Suprapubic skin (tissue), 4 donors: ENCODE measurements around the gene XXYLT1. TPM values are rescaled to one million over a fixed set of nuclear protein-coding genes. Genes with fewer than 3 reads are reported as not detected.
"Not testable (repeated sequence)": the region's sequence is repeated elsewhere in the genome, so short reads cannot be mapped to it uniquely, and the experiment has no call there.

ENCODE experiments used
- DNase-seq, 2 donors: peaks; one replicate each; pipeline ENCODE4 v3.0.0-alpha.2; 2019; ENCODE audit warnings: low spot score in 2 of 2
- H3K27ac ChIP-seq: fragments of 200-600 bp; sonication (generic); one replicate; pipeline ENCODE4 v1.5.1; 2019
- H3K27me3 ChIP-seq: fragments of 200-600 bp; sonication (generic); one replicate; pipeline ENCODE4 v1.5.1; 2019
- H3K36me3 ChIP-seq: fragments of 200-600 bp; sonication (generic); one replicate; pipeline ENCODE4 v1.5.1; 2019
- H3K4me1 ChIP-seq: fragments of 200-600 bp; sonication (generic); one replicate; pipeline ENCODE4 v1.5.1; 2019
- H3K4me3 ChIP-seq: fragments of 200-600 bp; sonication (generic); one replicate; pipeline ENCODE4 v1.5.1; 2019; ENCODE audit warnings: mild to moderate bottlenecking
- H3K9me3 ChIP-seq: fragments of 200-600 bp; sonication (generic); one replicate; pipeline ENCODE4 v1.5.1; 2019
- CTCF ChIP-seq, 2 donors: fragments of 200-600 bp in 1 of 2; fragments of 450-650 bp in 1 of 2; sonication (generic) in 1 of 2; IDR thresholded peaks; one replicate each; pipeline ENCODE4 v1.5.1; 2016 to 2019; ENCODE audit warnings: antibody characterized with exemption in 2 of 2, mild to moderate bottlenecking in 1 of 2, moderate library complexity in 1 of 2
- EP300 ChIP-seq: sonication (generic); formaldehyde crosslinking; IDR thresholded peaks from one replicate; pipeline ENCODE4 v1.6.1; 2017; ENCODE audit warnings: antibody characterized with exemption
- POLR2A ChIP-seq, 2 donors: fragments of 450-650 bp; IDR thresholded peaks; one replicate each; pipeline ENCODE4 v1.6.1; 2017; ENCODE audit warnings: antibody characterized with exemption in 2 of 2, mild to moderate bottlenecking in 2 of 2, moderate library complexity in 2 of 2
- POLR2AphosphoS5 ChIP-seq, 3 donors: sonication (generic); formaldehyde crosslinking; IDR thresholded peaks; one replicate each; pipeline ENCODE4 v1.6.1; 2017; ENCODE audit warnings: antibody characterized with exemption in 3 of 3
- WGBS: methylation state at CpG from one replicate; pipeline ENCODE4 v1.1.5; 2018; 5-methylcytosine and 5-hydroxymethylcytosine counted together
- total RNA-seq, 4 donors: library from RNA; depleted of rRNA; stranded (reverse); fragments of >200 nt; gene quantifications; one replicate each; pipeline ENCODE4 v1.1.0, GENCODE V29; 2016

XXYLT1 gene
- total RNA-seq, 4 donors from 2014 or later = 8.0 to 19.4 (median 13.2) TPM

- no peak for TF ChIP-seq POLR2AphosphoS5 (IDR thresholded peaks at IDR 0.05)
- no peak for TF ChIP-seq CTCF (IDR thresholded peaks at IDR 0.05)
- TF ChIP-seq POLR2A (IDR thresholded peaks at IDR 0.05) = no peak
- TF ChIP-seq EP300 = no peak
- 96% methylated on average over 3 of the region's 5 CpGs for WGBS
- peaks cover 32% of the 10 kb centered on the region for H3K4me1 ChIP-seq
- H3K27me3 ChIP-seq = no peaks in the 10 kb centered on the region
- H3K27ac ChIP-seq = no peak overlapping the region
- no peaks in the 10 kb centered on the region for H3K9me3 ChIP-seq
- H3K4me3 ChIP-seq = no peak overlapping the region
- no peaks in the 10 kb centered on the region for H3K36me3 ChIP-seq
- peak; percentile 19 to 24 for DNase-seq
These were observed 34.7 kb downstream of the XXYLT1 start for GRCh38 chr3:195236076-195236798.

- WGBS = 96% methylated on average over 1 of the region's 1 CpG
- TF ChIP-seq POLR2AphosphoS5 (IDR thresholded peaks at IDR 0.05) (no peak), CTCF (IDR thresholded peaks at IDR 0.05) (no peak), EP300 (no peak), POLR2A (IDR thresholded peaks at IDR 0.05) (no peak)
- no peaks in the 10 kb centered on the region for H3K4me1 ChIP-seq
- H3K27ac ChIP-seq = no peak overlapping the region
- H3K4me3 ChIP-seq = no peak overlapping the region
- no peaks in the 10 kb centered on the region for H3K9me3 ChIP-seq
- no peaks in the 10 kb centered on the region for H3K27me3 ChIP-seq
- H3K36me3 ChIP-seq = no peaks in the 10 kb centered on the region
- DNase-seq = no peak
These were observed 40.7 kb downstream of the XXYLT1 start for GRCh38 chr3:195230244-195230643.

- H3K27ac ChIP-seq, H3K4me3 ChIP-seq, H3K4me1 ChIP-seq, H3K27me3 ChIP-seq, H3K9me3 ChIP-seq, H3K36me3 ChIP-seq: not testable (repeated sequence)
- 97% methylated on average over 5 of the region's 5 CpGs for WGBS
- DNase-seq = peak; percentile 20 to 72
These were observed 42.1 kb downstream of the XXYLT1 start for GRCh38 chr3:195228886-195229285.

- TF ChIP-seq POLR2A (IDR thresholded peaks at IDR 0.05) (no peak), EP300 (no peak), POLR2AphosphoS5 (IDR thresholded peaks at IDR 0.05) (no peak), CTCF (IDR thresholded peaks at IDR 0.05) (no peak)
- H3K27me3 ChIP-seq = no peaks in the 10 kb centered on the region
- H3K9me3 ChIP-seq = no peaks in the 10 kb centered on the region
- no peak overlapping the region for H3K4me3 ChIP-seq
- peaks cover 16% of the 10 kb centered on the region for H3K4me1 ChIP-seq
- peak; percentile 37 to 64 for DNase-seq
- 93% methylated on average over 6 of the region's 6 CpGs for WGBS
- H3K36me3 ChIP-seq = no peaks in the 10 kb centered on the region
- H3K27ac ChIP-seq = no peak overlapping the region
These were observed 43.1 kb downstream of the XXYLT1 start for GRCh38 chr3:195227871-195228270.

- peak; percentile 44 to 47 for DNase-seq
- 78% methylated on average over 9 of the region's 9 CpGs for WGBS
- TF ChIP-seq POLR2AphosphoS5 (IDR thresholded peaks at IDR 0.05) (no peak), POLR2A (IDR thresholded peaks at IDR 0.05) (no peak)
These were observed 44.0 kb downstream of the XXYLT1 start for GRCh38 chr3:195226900-195227447.

GRCh38 chr3:195226445-195226844 lies 44.5 kb downstream of the XXYLT1 start:
- Histone ChIP-seq H3K4me1 (peaks cover 29% of the 10 kb centered on the region), H3K27me3 (no peaks in the 10 kb centered on the region), H3K9me3 (no peaks in the 10 kb centered on the region), H3K27ac (no peak overlapping the region), H3K4me3 (no peak overlapping the region), H3K36me3 (no peaks in the 10 kb centered on the region)
- DNase-seq = peak; percentile 8 to 32
- TF ChIP-seq EP300 (no peak), POLR2A (IDR thresholded peaks at IDR 0.05) (no peak), POLR2AphosphoS5 (IDR thresholded peaks at IDR 0.05) (no peak), CTCF (IDR thresholded peaks at IDR 0.05) (no peak)
- WGBS = 91% methylated on average over 5 of the region's 7 CpGs

More at GRCh38 chr3:195226900-195227447, 44.0 kb downstream of the XXYLT1 start:
- no peaks in the 10 kb centered on the region for H3K9me3 ChIP-seq
- peaks cover 24% of the 10 kb centered on the region for H3K4me1 ChIP-seq
- H3K27me3 ChIP-seq = no peaks in the 10 kb centered on the region
- H3K27ac ChIP-seq = no peak overlapping the region
- no peaks in the 10 kb centered on the region for H3K36me3 ChIP-seq
- H3K4me3 ChIP-seq = no peak overlapping the region
